A549 (cell line): ENCODE data around the gene CTNND1.

ENCODE experiments used
- CTCF ChIP-seq: fragments of >200 bp; sonication (Bioruptor Twin); formaldehyde crosslinking; IDR thresholded peaks from 3 replicates; pipeline ENCODE4 v1.5.1; 2016
- JUN ChIP-seq, 2 experiments: fragments of >200 bp; sonication (Bioruptor Twin); formaldehyde crosslinking; IDR thresholded peaks; 2 replicates in 1 of 2; 3 replicates in 1 of 2; pipeline ENCODE4 v1.6.1; 2016 to 2017
- RNF2 ChIP-seq: fragments of 200-600 bp; sonication (generic); IDR thresholded peaks from 2 replicates; pipeline ENCODE4 v1.6.1; 2016; ENCODE audit warnings: low read depth, mild to moderate bottlenecking, antibody characterized with exemption, moderate library complexity, borderline replicate concordance
- ZC3H11A ChIP-seq: fragments of 450-650 bp; IDR thresholded peaks from 2 replicates; pipeline ENCODE4 v1.6.1; 2014; ENCODE audit warnings: antibody characterized with exemption, mild to moderate bottlenecking
- TF ChIP-seq, protein P1 (sequence below): fragments of 200-600 bp; sonication (generic); IDR thresholded peaks from 2 replicates; pipeline ENCODE4 v1.6.1; 2016; ENCODE audit warnings: antibody characterized with exemption, mild to moderate bottlenecking, moderate library complexity

GRCh38 chr11:57787006-57787604, 25.5 kb downstream of the CTNND1 start:
- TF ChIP-seq ZC3H11A (no peak), JUN (IDR thresholded peaks at IDR 0.05) (no peak), RNF2 (no peak), CTCF (no peak)
- TF ChIP-seq, protein P1, sequence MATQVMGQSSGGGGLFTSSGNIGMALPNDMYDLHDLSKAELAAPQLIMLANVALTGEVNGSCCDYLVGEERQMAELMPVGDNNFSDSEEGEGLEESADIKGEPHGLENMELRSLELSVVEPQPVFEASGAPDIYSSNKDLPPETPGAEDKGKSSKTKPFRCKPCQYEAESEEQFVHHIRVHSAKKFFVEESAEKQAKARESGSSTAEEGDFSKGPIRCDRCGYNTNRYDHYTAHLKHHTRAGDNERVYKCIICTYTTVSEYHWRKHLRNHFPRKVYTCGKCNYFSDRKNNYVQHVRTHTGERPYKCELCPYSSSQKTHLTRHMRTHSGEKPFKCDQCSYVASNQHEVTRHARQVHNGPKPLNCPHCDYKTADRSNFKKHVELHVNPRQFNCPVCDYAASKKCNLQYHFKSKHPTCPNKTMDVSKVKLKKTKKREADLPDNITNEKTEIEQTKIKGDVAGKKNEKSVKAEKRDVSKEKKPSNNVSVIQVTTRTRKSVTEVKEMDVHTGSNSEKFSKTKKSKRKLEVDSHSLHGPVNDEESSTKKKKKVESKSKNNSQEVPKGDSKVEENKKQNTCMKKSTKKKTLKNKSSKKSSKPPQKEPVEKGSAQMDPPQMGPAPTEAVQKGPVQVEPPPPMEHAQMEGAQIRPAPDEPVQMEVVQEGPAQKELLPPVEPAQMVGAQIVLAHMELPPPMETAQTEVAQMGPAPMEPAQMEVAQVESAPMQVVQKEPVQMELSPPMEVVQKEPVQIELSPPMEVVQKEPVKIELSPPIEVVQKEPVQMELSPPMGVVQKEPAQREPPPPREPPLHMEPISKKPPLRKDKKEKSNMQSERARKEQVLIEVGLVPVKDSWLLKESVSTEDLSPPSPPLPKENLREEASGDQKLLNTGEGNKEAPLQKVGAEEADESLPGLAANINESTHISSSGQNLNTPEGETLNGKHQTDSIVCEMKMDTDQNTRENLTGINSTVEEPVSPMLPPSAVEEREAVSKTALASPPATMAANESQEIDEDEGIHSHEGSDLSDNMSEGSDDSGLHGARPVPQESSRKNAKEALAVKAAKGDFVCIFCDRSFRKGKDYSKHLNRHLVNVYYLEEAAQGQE: no peak
